A549 (cell line): ENCODE data around the gene TPM1.

Source experiments
- CHD4 ChIP-seq: fragments of 200-600 bp; sonication (generic); IDR thresholded peaks from 2 replicates; pipeline ENCODE4 v1.6.1; 2016; ENCODE audit warnings: antibody characterized with exemption, mild to moderate bottlenecking, borderline replicate concordance
- JUN ChIP-seq, 2 experiments: fragments of >200 bp; sonication (Bioruptor Twin); formaldehyde crosslinking; IDR thresholded peaks; 2 replicates in 1 of 2; 3 replicates in 1 of 2; pipeline ENCODE4 v1.6.1; 2016 to 2017
- NFE2L2 ChIP-seq: fragments of 150-350 bp; conservative IDR thresholded peaks from 2 replicates; pipeline ENCODE4 v1.6.1; 2014; ENCODE audit warnings: low read length
- POLR2A ChIP-seq: IDR thresholded peaks from 2 replicates; pipeline ENCODE4 v1.6.1; 2012; ENCODE audit warnings: mild to moderate bottlenecking, low read length
- POLR2AphosphoS2 ChIP-seq: conservative IDR thresholded peaks from 2 replicates; pipeline ENCODE4 v1.6.1; 2012; ENCODE audit warnings: low read length, improper control_type of control experiment, inconsistent platforms
- RARB ChIP-seq: fragments of 250-450 bp; sonication (Bioruptor Pico); IDR thresholded peaks from 2 replicates; pipeline ENCODE4 v1.8.0; 2021; ENCODE audit warnings: mild to moderate bottlenecking, moderate library complexity
- REST ChIP-seq: fragments of 200-600 bp; sonication (generic); IDR thresholded peaks from 2 replicates; pipeline ENCODE4 v1.6.1; 2016; ENCODE audit warnings: antibody characterized with exemption, mild to moderate bottlenecking, moderate library complexity
- TF ChIP-seq, protein P1 (sequence below): fragments of >200 bp; sonication (Bioruptor Twin); formaldehyde crosslinking; IDR thresholded peaks from 3 replicates; pipeline ENCODE4 v1.5.1; 2016

GRCh38 chr15:63052961-63053698 lies 10.6 kb downstream of the TPM1 start:
- TF ChIP-seq, protein P1, sequence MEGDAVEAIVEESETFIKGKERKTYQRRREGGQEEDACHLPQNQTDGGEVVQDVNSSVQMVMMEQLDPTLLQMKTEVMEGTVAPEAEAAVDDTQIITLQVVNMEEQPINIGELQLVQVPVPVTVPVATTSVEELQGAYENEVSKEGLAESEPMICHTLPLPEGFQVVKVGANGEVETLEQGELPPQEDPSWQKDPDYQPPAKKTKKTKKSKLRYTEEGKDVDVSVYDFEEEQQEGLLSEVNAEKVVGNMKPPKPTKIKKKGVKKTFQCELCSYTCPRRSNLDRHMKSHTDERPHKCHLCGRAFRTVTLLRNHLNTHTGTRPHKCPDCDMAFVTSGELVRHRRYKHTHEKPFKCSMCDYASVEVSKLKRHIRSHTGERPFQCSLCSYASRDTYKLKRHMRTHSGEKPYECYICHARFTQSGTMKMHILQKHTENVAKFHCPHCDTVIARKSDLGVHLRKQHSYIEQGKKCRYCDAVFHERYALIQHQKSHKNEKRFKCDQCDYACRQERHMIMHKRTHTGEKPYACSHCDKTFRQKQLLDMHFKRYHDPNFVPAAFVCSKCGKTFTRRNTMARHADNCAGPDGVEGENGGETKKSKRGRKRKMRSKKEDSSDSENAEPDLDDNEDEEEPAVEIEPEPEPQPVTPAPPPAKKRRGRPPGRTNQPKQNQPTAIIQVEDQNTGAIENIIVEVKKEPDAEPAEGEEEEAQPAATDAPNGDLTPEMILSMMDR: no peak
- TF ChIP-seq CHD4: no peak
- 0 out of 2 replicates have a peak, but pooled peaks have one; percentile 1 for TF ChIP-seq REST
- no peak; the same call in 1 of the 2 replicates for TF ChIP-seq POLR2AphosphoS2
- no peak for TF ChIP-seq POLR2A
- peak; percentile 13; the same call in 1 of the 2 replicates for TF ChIP-seq RARB
- 0 out of 5 replicates have a peak, but pooled peaks of 1 of the 2 experiments have one; percentile 15 for TF ChIP-seq JUN (IDR thresholded peaks at IDR 0.05)
- no peak for TF ChIP-seq NFE2L2
